ENCODE results near the gene FTCDNL1.

The FTCDNL1 gene

GRCh38 chr2:199775267-199775666 is 75.7 kb downstream of the FTCDNL1 start:
- TF ChIP-seq CTCF (conservative IDR thresholded peaks at IDR 0.05; ENCODE audit: low read length), result no peak
- peak; percentile 11 for DNase-seq (ENCODE audit: low read depth)
- no peak overlapping the region for H3K4me3 ChIP-seq (ENCODE audit: low read length)

GRCh38 chr2:199772035-199772976 is 78.7 kb downstream of the FTCDNL1 start:
- no peak overlapping the region for H3K4me3 ChIP-seq (ENCODE audit: low read length)
- DNase-seq (ENCODE audit: low read depth), result no peak
- TF ChIP-seq CTCF (conservative IDR thresholded peaks at IDR 0.05; ENCODE audit: low read length), result no peak

GRCh38 chr2:199770716-199771115 is 80.3 kb downstream of the FTCDNL1 start:
- DNase-seq (ENCODE audit: low read depth), result no peak
- no peak for TF ChIP-seq CTCF (conservative IDR thresholded peaks at IDR 0.05; ENCODE audit: low read length)
- no peak overlapping the region for H3K4me3 ChIP-seq (ENCODE audit: low read length)

- TF ChIP-seq CTCF (conservative IDR thresholded peaks at IDR 0.05; ENCODE audit: low read length), result no peak
- DNase-seq (ENCODE audit: low read depth), result no peak
- no peak overlapping the region for H3K4me3 ChIP-seq (ENCODE audit: low read length)
Measured at GRCh38 chr2:199765646-199766045, 85.3 kb downstream of the FTCDNL1 start.

- DNase-seq (ENCODE audit: low read depth), result no peak
- no peak for TF ChIP-seq CTCF (conservative IDR thresholded peaks at IDR 0.05; ENCODE audit: low read length)
- no peak overlapping the region for H3K4me3 ChIP-seq (ENCODE audit: low read length)
Measured at GRCh38 chr2:199764273-199764800, 86.7 kb downstream of the FTCDNL1 start.

- no peak for DNase-seq (ENCODE audit: low read depth)
- H3K4me3 ChIP-seq (ENCODE audit: low read length), result no peak overlapping the region
- no peak for TF ChIP-seq CTCF (conservative IDR thresholded peaks at IDR 0.05; ENCODE audit: low read length)
Measured at GRCh38 chr2:199762963-199763362, 88.0 kb downstream of the FTCDNL1 start.

- no peak for TF ChIP-seq CTCF (conservative IDR thresholded peaks at IDR 0.05; ENCODE audit: low read length)
- no peak for DNase-seq (ENCODE audit: low read depth)
Measured at GRCh38 chr2:199760574-199760973, 90.4 kb downstream of the FTCDNL1 start.

More at GRCh38 chr2:199760574-199760973, 90.4 kb downstream of the FTCDNL1 start:
- no peak overlapping the region for H3K4me3 ChIP-seq (ENCODE audit: low read length)
